Epithelial cell of proximal tubule (primary cell): ENCODE data around the gene RNF223. TPM values are rescaled to one million over a fixed set of nuclear protein-coding genes. Genes with fewer than 3 reads are reported as not detected.

Experiments
- DNase-seq: peaks from one replicate; pipeline ENCODE4 v3.0.0-alpha.2; 2011; ENCODE audit warnings: low read depth
- H3K4me3 ChIP-seq: 2 replicates; pipeline ENCODE4 v1.5.1; 2011; ENCODE audit warnings: low read depth, mild to moderate bottlenecking, low read length
- total RNA-seq: library from RNA; depleted of rRNA; stranded (reverse); fragments of >200 nt; gene quantifications from 2 replicates; pipeline ENCODE4 v1.2.3, GENCODE V29; 2015
- TF ChIP-seq, protein P1 (sequence below): conservative IDR thresholded peaks from 2 replicates; pipeline ENCODE4 v1.5.1; 2012; ENCODE audit warnings: low read depth, mild to moderate bottlenecking, low read length

RNF223 gene
- total RNA-seq, 1 donor from 2014 or later = 1.6 TPM

DNA sequence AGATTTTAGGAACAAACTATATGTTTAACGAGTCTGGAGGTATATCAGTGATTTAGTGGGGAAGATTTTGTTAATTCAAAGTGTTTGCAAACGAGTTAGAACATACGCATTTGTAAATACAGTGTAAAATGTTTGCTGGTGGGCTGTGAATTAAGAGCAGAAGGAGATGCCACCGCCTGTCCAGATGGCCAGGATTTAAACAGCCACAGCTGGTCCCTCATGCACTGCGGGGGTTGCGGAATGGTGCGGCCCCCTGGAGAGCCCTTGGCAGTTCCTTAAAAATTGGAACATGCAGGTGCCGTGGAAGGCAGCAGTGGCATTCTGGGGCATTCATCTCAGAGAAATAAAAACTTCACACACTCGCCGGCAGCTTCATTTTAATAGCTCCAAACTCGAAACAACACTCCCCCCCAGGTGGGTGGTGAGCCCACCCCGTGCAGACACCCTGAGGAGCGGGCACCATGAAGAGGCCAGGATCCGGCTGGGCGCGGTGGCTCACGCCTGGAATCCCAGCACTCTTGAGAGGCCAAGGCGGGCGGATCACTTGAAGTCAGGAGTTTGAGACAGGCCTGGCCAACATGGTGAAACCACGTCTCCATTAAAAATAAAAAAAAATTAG is 45.3 kb upstream of the RNF223 start:
- DNase-seq = no peak
- H3K4me3 ChIP-seq = no peak overlapping the region
- TF ChIP-seq, protein P1, sequence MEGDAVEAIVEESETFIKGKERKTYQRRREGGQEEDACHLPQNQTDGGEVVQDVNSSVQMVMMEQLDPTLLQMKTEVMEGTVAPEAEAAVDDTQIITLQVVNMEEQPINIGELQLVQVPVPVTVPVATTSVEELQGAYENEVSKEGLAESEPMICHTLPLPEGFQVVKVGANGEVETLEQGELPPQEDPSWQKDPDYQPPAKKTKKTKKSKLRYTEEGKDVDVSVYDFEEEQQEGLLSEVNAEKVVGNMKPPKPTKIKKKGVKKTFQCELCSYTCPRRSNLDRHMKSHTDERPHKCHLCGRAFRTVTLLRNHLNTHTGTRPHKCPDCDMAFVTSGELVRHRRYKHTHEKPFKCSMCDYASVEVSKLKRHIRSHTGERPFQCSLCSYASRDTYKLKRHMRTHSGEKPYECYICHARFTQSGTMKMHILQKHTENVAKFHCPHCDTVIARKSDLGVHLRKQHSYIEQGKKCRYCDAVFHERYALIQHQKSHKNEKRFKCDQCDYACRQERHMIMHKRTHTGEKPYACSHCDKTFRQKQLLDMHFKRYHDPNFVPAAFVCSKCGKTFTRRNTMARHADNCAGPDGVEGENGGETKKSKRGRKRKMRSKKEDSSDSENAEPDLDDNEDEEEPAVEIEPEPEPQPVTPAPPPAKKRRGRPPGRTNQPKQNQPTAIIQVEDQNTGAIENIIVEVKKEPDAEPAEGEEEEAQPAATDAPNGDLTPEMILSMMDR = no peak

DNA sequence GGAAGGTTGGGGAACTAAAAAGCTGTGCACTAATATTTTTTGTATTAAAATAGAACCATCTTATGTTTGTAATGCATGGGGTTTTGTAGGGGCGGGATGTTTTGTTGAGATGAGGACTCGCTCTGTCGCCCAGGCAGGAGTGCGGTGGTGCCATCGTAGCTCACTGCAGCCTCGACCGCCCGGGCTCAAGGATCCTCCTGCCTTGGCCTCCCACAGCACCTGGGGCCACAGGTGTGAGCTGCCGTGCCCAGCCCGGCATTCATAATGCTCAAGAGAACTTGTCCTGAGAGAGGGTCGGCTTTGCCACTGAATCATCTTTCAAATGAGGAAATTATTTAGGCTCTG is 44.7 kb upstream of the RNF223 start:
- no peak for DNase-seq
- no peak overlapping the region for H3K4me3 ChIP-seq
- TF ChIP-seq, protein P1 = no peak

DNA sequence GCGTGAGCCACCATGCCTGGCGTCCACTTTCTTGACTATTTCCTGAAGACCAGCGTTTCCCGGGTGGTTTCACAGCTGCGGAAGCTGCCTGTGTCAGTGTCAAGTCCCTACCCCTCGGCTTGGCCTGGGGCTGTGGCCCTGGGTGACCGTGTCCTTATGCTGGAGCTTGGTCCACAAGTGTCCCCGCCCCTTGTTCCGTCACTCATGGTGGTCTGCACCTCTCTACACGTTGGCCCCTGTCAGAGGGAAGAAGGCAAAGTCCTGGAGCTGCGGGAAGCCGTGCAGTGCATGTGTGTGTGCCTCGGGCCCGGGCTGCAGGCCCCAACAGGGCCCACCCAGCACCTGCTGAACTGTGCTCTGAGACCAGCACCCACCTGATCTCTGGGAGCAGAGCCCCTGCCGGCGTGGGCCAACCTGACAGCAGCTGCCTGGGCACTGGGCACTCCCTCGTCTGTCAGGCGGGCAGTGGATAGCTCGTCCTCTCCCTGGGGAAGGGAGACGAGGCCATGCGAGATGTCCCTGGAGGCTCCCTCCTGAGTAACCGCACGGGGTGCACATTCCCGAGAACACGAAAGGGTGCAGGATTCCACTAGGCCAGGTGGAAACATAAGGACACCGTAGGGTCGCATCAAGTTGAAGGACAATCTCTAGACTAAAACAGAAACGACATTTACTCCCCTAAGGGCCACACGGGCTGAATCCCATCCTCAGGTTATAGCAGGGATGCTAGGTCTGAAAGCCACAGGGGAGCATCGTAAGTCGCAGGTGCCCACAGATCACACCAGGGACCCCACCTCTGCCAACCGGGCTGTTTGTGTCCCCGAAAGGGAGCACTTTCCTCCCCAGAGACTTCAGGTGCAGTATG is 44.1 kb upstream of the RNF223 start:
- TF ChIP-seq, protein P1 = no peak
- no peak for DNase-seq
- H3K4me3 ChIP-seq = no peak overlapping the region

DNA sequence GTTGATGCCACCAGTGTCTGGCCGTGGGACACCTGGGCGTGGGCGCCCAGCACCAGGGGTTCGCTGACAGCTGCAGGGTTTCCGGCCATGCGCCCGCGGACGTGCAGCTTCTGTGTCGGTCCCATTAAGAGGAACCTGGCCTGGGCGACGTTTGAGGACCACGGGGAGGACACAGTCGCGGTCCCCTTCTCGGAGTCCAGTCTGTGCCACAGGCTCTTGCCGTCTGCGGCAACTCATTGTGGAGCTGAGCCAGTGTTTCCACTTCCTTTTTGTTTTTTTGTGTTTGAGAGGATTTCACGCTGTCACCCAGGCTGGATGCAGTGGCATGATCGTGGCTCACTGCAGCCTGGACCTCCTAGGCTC is 43.3 kb upstream of the RNF223 start:
- H3K4me3 ChIP-seq = no peak overlapping the region
- TF ChIP-seq, protein P1 = no peak
- no peak for DNase-seq

DNA sequence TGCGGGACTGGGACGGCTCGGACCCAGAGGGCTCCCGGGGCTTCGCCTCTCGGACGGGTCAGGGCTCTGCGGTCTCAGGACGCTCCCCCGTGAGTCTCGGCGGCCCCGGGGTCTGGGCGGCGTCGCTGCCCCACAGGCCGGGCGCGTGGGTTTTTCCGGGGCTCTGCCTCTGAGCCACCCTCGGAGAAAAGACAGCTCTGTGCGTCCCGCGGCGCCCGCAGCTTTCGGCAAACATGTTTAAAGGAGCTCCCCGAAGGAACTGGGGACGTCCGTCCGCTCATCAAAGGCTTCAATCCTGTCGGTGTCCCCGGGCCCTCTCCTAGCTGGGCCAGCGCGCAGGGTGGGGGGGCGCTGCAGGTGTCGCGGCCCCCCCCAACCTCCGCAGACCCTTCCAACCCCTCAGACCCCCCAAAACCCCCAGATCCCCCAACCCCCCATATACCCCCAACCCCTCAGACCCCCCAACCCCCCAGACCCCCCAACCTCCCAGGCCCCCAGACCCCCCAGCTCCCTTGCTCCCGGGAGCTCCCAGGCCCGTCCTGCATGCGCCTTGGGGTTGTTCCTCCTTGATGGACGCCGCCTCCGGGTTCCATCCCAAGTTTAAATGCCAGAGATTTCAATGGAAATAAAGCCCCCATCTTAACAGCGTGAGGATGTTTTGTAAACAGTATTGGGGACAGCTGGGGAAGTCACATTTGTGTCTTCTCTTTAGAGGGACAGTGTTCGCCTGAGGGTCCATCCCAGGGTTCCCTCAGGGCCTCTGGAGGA is 42.8 kb upstream of the RNF223 start:
- no peak for DNase-seq

DNA sequence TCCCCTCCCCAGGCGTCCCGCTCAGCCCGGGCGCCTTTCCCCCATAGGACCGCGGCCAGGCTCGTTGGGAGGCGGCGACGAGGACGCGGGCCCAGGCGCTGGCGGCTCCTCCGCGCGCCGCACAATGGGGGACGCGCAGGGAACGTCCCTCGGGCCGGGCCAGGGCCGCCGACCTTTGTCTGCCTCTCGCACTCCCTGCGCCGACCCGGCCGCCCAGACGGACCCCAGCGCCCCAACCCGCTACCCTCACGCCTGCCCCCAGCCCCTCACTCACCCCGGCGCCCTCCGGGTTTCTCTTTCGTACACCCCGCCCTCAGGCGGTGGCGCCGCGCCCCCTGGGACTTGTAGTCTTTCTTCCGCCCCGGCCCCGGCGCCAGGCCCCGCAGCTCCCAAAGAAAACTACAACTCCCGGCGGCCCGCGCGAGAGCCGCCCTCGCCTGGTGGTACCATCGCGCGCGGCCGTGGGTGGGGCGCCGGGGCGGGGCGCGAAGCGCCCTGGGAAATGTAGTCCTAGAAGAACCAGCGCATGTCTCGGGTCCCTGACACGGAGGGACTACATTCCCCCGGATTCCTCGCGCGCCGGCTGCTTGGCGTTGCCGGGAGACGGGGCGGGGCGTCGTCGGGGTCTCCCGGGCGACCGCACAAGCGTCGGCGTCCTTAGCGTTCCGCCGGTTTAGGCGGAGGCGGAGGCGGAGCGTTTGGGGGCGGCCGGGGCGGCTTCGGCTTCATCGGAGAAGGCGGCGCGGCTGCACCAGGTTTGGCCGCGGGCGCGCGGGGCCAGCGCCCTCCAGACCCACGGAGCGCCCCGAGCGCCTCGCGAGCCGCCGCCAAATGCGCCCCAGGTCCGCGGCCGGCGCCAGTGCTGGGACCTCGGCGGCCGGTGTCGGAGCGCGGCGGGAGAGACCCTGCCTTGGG is 41.9 kb upstream of the RNF223 start, which contains the start of gene C1orf159:
TSS of gene C1orf159 (minus strand) at position 304 of the 915 bp plus-strand sequence. CDS start 24,546 bp downstream, outside the sequence.
- peak within 1 kb of the TSS; percentile 75 for H3K4me3 ChIP-seq
- TF ChIP-seq, protein P1 = no peak
- DNase-seq = peak; percentile 57

More for the DNA sequence above, 42.8 kb upstream of the RNF223 start:
- H3K4me3 ChIP-seq = peak overlapping the region; percentile 67
- TF ChIP-seq, protein P1 = no peak
